HepG2 (cell line): ENCODE data around the gene GLB1L3. TPM values are rescaled to one million over a fixed set of nuclear protein-coding genes. Genes with fewer than 3 reads are reported as not detected.
A peak's percentile ranks its signal among the peaks of the same experiment; 100 is the strongest.

Experiments
- BRCA1 ChIP-seq: sonication (generic); formaldehyde crosslinking; IDR thresholded peaks from 2 replicates; pipeline ENCODE4 v1.4.0; 2020; ENCODE audit warnings: missing genetic modification reagents
- GZF1 ChIP-seq: sonication (generic); formaldehyde crosslinking; IDR thresholded peaks from 2 replicates; pipeline ENCODE4 v1.5.1; 2020; ENCODE audit warnings: mild to moderate bottlenecking, missing genetic modification reagents
- RNF2 ChIP-seq: fragments of 450-650 bp; conservative IDR thresholded peaks from 2 replicates; pipeline ENCODE4 v1.6.1; 2016; ENCODE audit warnings: low read depth
- TFDP1 ChIP-seq: IDR thresholded peaks from 2 replicates; pipeline ENCODE4 v1.6.1; 2016; ENCODE audit warnings: missing compliant biosample characterization, missing genetic modification reagents, borderline replicate concordance
- YEATS4 ChIP-seq: sonication (generic); formaldehyde crosslinking; IDR thresholded peaks from 2 replicates; pipeline ENCODE4 v1.4.0; 2020; ENCODE audit warnings: missing genetic modification reagents, borderline replicate concordance
- ZIK1 ChIP-seq: sonication (generic); formaldehyde crosslinking; IDR thresholded peaks from 2 replicates; pipeline ENCODE4 v1.5.0; 2020; ENCODE audit warnings: mild to moderate bottlenecking, low read depth, missing genetic modification reagents, borderline replicate concordance
- ZNF136 ChIP-seq: sonication (generic); formaldehyde crosslinking; IDR thresholded peaks from 2 replicates; pipeline ENCODE4 v1.8.1; 2022; ENCODE audit warnings: low read depth, mild to moderate bottlenecking, moderate library complexity, missing genetic modification reagents
- ZNF232 ChIP-seq: sonication (generic); formaldehyde crosslinking; IDR thresholded peaks from 2 replicates; pipeline ENCODE4 v1.4.0; 2020; ENCODE audit warnings: missing genetic modification reagents, borderline replicate concordance
- ZNF788 ChIP-seq: sonication (generic); formaldehyde crosslinking; IDR thresholded peaks from 2 replicates; pipeline ENCODE4 v1.5.0; 2020; ENCODE audit warnings: mild to moderate bottlenecking, missing genetic modification reagents, borderline replicate concordance
- ZNF83 ChIP-seq: sonication (generic); formaldehyde crosslinking; IDR thresholded peaks from 2 replicates; pipeline ENCODE4 v1.4.0; 2020; ENCODE audit warnings: missing genetic modification reagents, mild to moderate bottlenecking, borderline replicate concordance
- polyA plus RNA-seq, 8 experiments: library from polyadenylated mRNA; depleted of rRNA in 3 of 8; stranded (reverse) in 7 of 8; unstranded in 1 of 8; fragments of >200 nt; fragmentation: Illumina TruSeq in 4 of 8; extraction: Trizol in 4 of 8; gene quantifications; 2 replicates each; pipeline versions ENCODE4 v1.2.1 to v1.2.3, GENCODE V29; 2011 to 2016; ENCODE audit warnings: low read depth in 4 of 8, missing spikeins in 1 of 8, mixed read lengths in 1 of 8; ENCODE audit not compliant: insufficient read depth in 1 of 8
- total RNA-seq, 5 experiments: library from RNA; depleted of rRNA; stranded (reverse); fragments of >200 nt; fragmentation: Illumina TruSeq; extraction: Trizol; gene quantifications; 2 replicates each; pipeline ENCODE4 v1.2.3, GENCODE V29; 2016; ENCODE audit warnings: low read depth in 1 of 5
- TF ChIP-seq, protein P1 (sequence below): sonication (generic); formaldehyde crosslinking; IDR thresholded peaks from one replicate; pipeline ENCODE4 v1.5.1; 2020; ENCODE audit warnings: mild to moderate bottlenecking, missing genetic modification reagents; ENCODE audit errors: not compliant biosample characterization
- TF ChIP-seq, protein P2 (sequence below): sonication (generic); formaldehyde crosslinking; IDR thresholded peaks from 2 replicates; pipeline ENCODE4 v1.4.0; 2020; ENCODE audit warnings: mild to moderate bottlenecking, missing genetic modification reagents
- TF ChIP-seq, protein P3 (sequence below): IDR thresholded peaks from 2 replicates; pipeline ENCODE4 v1.6.1; 2012; ENCODE audit warnings: inconsistent platforms

GLB1L3 gene
- total and polyA plus RNA-seq, 2 of the 13 experiments (the other 11 are each of a cell fraction or from before 2014, with no cell fraction given): not detected

DNA sequence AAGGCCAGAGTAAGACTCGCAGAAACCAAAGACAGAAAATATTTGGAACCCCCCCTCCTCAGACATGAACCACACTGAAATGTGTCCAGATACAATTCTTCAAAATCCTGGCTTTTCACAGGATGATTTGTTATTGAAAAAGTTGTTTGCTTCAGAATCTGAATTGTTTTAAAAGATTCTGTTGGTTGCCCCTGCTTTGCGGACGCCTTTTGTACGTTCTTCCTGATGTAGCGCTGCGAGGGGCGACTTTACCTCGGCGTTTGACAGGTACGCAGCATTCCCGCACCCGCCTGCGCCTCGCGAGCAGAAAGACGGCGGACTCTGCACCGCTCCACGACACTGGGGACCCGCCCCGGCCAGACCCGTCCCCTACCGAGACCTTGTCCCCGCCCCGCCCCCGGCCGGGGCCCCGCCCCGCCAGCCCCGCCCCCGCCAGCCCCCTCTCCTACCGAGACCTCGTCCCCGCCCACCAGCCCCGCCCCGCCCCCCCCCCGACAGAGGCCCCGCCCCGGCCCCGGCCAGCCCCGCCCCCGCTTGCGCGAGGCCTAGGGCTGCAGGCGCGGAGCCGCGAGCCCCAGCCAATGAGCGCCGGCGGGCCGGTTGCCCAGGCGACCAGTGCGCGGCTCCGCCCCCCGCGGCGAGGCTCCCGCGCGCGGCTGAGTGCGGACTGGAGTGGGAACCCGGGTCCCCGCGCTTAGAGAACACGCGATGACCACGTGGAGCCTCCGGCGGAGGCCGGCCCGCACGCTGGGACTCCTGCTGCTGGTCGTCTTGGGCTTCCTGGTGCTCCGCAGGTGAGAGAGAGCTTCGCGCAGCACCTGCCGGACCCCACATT is 55.4 kb downstream of the GLB1L3 start, which contains the start of gene GLB1L2 (continued):
- TF ChIP-seq, protein P1, sequence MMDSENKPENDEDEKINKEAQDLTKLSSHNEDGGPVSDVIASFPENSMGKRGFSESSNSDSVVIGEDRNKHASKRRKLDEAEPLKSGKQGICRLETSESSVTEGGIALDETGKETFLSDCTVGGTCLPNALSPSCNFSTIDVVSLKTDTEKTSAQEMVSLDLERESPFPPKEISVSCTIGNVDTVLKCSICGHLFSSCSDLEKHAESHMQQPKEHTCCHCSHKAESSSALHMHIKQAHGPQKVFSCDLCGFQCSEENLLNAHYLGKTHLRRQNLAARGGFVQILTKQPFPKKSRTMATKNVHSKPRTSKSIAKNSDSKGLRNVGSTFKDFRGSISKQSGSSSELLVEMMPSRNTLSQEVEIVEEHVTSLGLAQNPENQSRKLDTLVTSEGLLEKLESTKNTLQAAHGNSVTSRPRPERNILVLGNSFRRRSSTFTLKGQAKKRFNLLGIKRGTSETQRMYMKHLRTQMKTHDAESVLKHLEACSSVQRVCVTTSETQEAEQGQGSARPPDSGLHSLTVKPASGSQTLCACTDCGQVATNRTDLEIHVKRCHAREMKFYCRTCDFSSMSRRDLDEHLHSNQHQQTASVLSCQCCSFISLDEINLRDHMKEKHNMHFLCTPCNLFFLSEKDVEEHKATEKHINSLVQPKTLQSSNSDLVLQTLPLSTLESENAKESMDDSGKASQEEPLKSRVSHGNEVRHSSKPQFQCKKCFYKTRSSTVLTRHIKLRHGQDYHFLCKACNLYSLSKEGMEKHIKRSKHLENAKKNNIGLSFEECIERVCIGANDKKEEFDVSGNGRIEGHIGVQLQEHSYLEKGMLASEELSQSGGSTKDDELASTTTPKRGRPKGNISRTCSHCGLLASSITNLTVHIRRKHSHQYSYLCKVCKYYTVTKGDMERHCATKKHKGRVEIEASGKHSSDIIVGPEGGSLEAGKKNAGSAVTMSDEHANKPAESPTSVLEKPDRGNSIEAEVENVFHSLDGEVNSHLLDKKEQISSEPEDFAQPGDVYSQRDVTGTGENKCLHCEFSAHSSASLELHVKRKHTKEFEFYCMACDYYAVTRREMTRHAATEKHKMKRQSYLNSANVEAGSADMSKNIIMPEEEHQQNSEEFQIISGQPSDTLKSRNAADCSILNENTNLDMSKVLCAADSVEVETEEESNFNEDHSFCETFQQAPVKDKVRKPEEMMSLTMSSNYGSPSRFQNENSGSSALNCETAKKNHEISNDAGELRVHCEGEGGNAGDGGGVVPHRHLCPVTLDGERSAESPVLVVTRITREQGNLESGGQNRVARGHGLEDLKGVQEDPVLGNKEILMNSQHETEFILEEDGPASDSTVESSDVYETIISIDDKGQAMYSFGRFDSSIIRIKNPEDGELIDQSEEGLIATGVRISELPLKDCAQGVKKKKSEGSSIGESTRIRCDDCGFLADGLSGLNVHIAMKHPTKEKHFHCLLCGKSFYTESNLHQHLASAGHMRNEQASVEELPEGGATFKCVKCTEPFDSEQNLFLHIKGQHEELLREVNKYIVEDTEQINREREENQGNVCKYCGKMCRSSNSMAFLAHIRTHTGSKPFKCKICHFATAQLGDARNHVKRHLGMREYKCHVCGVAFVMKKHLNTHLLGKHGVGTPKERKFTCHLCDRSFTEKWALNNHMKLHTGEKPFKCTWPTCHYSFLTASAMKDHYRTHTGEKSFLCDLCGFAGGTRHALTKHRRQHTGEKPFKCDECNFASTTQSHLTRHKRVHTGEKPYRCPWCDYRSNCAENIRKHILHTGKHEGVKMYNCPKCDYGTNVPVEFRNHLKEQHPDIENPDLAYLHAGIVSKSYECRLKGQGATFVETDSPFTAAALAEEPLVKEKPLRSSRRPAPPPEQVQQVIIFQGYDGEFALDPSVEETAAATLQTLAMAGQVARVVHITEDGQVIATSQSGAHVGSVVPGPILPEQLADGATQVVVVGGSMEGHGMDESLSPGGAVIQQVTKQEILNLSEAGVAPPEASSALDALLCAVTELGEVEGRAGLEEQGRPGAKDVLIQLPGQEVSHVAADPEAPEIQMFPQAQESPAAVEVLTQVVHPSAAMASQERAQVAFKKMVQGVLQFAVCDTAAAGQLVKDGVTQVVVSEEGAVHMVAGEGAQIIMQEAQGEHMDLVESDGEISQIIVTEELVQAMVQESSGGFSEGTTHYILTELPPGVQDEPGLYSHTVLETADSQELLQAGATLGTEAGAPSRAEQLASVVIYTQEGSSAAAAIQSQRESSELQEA (CRISPR knock-in tag): no peak
- no peak for TF ChIP-seq ZNF232 (CRISPR knock-in tag)
- TF ChIP-seq, protein P2, sequence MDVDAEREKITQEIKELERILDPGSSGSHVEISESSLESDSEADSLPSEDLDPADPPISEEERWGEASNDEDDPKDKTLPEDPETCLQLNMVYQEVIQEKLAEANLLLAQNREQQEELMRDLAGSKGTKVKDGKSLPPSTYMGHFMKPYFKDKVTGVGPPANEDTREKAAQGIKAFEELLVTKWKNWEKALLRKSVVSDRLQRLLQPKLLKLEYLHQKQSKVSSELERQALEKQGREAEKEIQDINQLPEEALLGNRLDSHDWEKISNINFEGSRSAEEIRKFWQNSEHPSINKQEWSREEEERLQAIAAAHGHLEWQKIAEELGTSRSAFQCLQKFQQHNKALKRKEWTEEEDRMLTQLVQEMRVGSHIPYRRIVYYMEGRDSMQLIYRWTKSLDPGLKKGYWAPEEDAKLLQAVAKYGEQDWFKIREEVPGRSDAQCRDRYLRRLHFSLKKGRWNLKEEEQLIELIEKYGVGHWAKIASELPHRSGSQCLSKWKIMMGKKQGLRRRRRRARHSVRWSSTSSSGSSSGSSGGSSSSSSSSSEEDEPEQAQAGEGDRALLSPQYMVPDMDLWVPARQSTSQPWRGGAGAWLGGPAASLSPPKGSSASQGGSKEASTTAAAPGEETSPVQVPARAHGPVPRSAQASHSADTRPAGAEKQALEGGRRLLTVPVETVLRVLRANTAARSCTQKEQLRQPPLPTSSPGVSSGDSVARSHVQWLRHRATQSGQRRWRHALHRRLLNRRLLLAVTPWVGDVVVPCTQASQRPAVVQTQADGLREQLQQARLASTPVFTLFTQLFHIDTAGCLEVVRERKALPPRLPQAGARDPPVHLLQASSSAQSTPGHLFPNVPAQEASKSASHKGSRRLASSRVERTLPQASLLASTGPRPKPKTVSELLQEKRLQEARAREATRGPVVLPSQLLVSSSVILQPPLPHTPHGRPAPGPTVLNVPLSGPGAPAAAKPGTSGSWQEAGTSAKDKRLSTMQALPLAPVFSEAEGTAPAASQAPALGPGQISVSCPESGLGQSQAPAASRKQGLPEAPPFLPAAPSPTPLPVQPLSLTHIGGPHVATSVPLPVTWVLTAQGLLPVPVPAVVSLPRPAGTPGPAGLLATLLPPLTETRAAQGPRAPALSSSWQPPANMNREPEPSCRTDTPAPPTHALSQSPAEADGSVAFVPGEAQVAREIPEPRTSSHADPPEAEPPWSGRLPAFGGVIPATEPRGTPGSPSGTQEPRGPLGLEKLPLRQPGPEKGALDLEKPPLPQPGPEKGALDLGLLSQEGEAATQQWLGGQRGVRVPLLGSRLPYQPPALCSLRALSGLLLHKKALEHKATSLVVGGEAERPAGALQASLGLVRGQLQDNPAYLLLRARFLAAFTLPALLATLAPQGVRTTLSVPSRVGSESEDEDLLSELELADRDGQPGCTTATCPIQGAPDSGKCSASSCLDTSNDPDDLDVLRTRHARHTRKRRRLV (CRISPR knock-in tag): no peak
- TF ChIP-seq, protein P3, sequence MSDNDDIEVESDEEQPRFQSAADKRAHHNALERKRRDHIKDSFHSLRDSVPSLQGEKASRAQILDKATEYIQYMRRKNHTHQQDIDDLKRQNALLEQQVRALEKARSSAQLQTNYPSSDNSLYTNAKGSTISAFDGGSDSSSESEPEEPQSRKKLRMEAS: peak; percentile 41; the same call in 1 of the 2 replicates
- no peak for TF ChIP-seq GZF1 (CRISPR knock-in tag)
- TF ChIP-seq TFDP1 (CRISPR knock-in tag): no peak
- no peak for TF ChIP-seq ZNF788
- TF ChIP-seq ZIK1 (CRISPR knock-in tag): no peak
- 0 out of 2 replicates have a peak, but pooled peaks have one; percentile 33 for TF ChIP-seq RNF2
- TF ChIP-seq BRCA1 (CRISPR knock-in tag): no peak
- TF ChIP-seq ZNF136: no peak
- TF ChIP-seq ZNF83 (CRISPR knock-in tag): no peak
- peak; percentile 34; the same call in 1 of the 2 replicates for TF ChIP-seq YEATS4 (CRISPR knock-in tag)
